ENCODE measurements around the gene DNAJC11. TPM values are rescaled to one million over a fixed set of nuclear protein-coding genes. Genes with fewer than 3 reads are reported as not detected.
"Not testable (repeated sequence)": the region's sequence is repeated elsewhere in the genome, so short reads cannot be mapped to it uniquely, and the experiment has no call there.

The DNAJC11 gene
- total RNA-seq, 6 donors from 2014 or later: 35.9 to 44.0 (median 38.2) TPM

DNA sequence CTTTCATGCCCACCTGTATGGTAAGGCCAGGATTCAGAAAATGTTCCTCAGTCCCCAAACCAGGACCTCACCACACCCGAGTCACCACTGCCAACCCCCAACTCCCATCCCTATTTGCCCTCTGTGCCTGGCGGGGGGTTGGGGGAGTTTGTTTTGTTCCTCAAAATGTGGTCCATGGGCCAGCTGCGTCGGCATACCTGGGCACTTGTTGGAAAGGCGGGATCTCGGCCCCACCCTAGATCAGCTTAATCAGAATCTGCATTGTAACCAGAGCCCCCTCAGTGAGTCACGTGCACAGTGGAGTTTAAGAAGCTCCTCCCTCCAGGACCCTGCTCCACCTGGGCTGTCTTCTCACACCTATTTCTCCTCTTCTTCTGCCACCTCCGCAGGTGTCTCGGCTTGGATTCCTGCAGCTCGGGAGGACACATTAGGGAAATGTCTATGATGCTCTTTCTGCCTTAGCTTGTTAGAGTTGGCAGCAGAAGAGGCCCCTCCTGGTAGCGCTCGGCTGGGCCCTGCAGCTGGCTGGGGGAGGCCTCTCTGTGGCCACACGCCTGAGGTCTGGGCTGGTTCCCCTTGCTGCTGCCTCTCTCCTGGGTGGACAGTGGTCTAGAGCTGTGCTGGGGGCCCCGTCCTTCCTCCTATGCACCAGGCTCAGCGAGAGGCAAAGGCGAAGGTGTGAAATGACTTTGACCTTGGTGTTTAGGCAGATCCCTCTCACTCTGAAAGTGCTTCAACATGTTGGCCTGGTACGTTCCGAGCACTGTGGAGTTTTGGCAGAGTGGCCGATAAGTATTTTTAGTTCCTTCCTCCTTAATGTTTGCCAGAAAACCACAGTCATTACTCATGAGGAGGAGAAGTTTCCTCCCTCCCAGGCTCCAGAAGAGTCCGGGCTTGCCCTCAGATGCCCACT lies 41.8 kb upstream of the DNAJC11 start:
- 15 to 29% methylated on average over 14 to 20 of the region's 20 CpGs for WGBS, 2 donors
- Histone ChIP-seq H3K4me3 (no peak overlapping the region), H3K27ac (peak overlapping the region; percentile 69 to 84 (median 73)), H3K27me3 (no peaks in the 10 kb centered on the region), H3K4me1 (peaks cover 12 to 17% (median 15%) of the 10 kb centered on the region in 4 donors), H3K9me3 (no peaks in the 10 kb centered on the region), H3K36me3 (no peaks in the 10 kb centered on the region)
- peak; percentile 79 to 92 for ATAC-seq (ENCODE audit: low FRiP score in 2 of 2)
- TF ChIP-seq POLR2A (IDR thresholded peaks at IDR 0.05) (no peak), EP300 (IDR thresholded peaks at IDR 0.05) (no peak), POLR2AphosphoS5 (IDR thresholded peaks at IDR 0.05) (no peak)
- TF ChIP-seq, protein P1, sequence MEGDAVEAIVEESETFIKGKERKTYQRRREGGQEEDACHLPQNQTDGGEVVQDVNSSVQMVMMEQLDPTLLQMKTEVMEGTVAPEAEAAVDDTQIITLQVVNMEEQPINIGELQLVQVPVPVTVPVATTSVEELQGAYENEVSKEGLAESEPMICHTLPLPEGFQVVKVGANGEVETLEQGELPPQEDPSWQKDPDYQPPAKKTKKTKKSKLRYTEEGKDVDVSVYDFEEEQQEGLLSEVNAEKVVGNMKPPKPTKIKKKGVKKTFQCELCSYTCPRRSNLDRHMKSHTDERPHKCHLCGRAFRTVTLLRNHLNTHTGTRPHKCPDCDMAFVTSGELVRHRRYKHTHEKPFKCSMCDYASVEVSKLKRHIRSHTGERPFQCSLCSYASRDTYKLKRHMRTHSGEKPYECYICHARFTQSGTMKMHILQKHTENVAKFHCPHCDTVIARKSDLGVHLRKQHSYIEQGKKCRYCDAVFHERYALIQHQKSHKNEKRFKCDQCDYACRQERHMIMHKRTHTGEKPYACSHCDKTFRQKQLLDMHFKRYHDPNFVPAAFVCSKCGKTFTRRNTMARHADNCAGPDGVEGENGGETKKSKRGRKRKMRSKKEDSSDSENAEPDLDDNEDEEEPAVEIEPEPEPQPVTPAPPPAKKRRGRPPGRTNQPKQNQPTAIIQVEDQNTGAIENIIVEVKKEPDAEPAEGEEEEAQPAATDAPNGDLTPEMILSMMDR (IDR thresholded peaks at IDR 0.05): no peak
- DNase-seq: peak; percentile 60 to 80

DNA sequence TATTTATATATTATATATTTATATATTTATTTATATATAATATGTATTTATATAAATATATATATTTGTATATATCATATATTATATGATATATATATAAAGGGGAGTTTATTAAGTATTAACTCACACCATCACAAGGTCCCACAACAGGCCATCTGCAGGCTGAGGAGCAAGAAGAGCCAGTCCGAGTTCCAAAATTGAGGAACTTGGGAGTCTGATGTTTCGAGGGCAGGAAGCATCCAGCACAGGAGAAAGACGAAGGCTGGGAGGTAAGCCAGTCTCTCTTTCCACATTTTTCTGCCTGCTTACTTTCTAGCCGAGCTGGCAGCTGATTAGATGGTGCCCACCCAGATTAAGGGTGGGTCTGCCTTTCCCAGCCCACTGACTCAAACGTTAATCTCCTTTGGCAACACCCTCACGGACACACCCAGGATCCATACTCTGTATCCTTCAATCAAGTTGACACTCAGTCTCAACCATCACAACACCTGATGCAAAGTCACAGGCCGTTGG lies 41.1 kb upstream of the DNAJC11 start:
- peak overlapping the region in 3 of 4 donors; percentile 69 to 84 (median 73) for H3K27ac ChIP-seq
- H3K9me3 ChIP-seq; DNase-seq; H3K27me3 ChIP-seq; H3K4me3 ChIP-seq; ATAC-seq (ENCODE audit: low FRiP score in 2 of 2); H3K36me3 ChIP-seq: not testable (repeated sequence)
- H3K4me1 ChIP-seq: peaks cover 12 to 17% (median 15%) of the 10 kb centered on the region in 4 donors
- WGBS, 2 donors: 66 to 72% methylated on average over 7 of the region's 7 CpGs

DNA sequence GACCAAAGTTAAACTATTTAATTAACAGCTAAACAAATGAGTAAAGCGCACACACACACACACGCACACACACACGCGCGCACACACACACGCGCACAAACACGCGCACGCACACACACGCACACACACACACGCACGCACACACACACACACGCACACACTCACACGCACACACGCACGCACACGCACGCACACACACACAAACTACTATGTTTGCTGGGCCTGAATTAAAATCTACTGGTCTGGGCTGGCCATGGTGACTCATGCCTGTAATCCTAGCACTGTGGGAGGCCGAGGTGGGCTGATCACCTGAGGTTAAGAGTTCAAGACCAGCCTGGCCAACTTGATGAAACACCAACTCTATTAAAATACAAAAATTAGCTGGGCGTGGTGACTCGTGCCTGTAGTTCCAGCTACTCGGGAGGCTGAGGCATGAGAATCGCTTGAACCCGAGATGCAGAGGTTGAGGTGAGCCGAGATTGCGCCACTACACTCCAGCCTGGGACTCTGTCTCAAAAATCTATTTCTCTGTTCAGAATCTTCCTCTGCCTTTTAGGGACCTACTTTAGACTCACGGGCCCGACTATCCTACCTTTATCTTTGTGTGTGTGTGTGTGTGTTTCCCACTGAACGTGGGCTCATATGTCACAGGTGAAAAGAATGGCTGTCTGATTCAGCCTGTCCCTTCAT lies 37.5 kb upstream of the DNAJC11 start:
- 75 to 76% methylated on average over 29 to 30 of the region's 30 CpGs for WGBS, 2 donors
- Histone ChIP-seq H3K36me3 (no peaks in the 10 kb centered on the region), H3K9me3 (no peaks in the 10 kb centered on the region), H3K4me3 (no peak overlapping the region), H3K27me3 (no peaks in the 10 kb centered on the region), H3K27ac (no peak overlapping the region), H3K4me1 (peaks cover 12 to 15% (median 14%) of the 10 kb centered on the region in 4 donors)
- ATAC-seq (ENCODE audit: low FRiP score in 2 of 2) (no peak), DNase-seq (peak in 1 of 2 donors; percentile 58)
- TF ChIP-seq POLR2AphosphoS5 (IDR thresholded peaks at IDR 0.05) (no peak), POLR2A (IDR thresholded peaks at IDR 0.05) (no peak), EP300 (IDR thresholded peaks at IDR 0.05) (no peak)
- TF ChIP-seq, protein P1 (IDR thresholded peaks at IDR 0.05): no peak

DNA sequence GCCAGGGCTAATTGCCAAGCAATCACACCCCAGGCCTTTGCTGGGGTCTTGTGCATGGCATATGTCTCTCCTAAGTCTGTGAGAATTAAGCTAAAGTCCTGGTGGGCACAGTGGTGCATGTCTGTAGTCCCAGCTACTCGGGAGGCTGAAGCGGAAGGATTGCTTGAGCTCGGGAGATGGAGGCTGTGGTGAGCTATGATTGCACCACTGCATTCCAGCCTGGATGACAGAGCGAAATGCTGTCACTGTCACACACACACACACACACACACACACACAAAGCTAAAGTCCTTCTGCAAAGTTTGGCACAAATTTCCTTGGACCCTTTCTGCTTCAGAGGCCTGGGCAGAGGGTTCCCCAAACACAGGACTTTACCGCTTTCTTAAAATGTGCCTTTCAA lies 31.3 kb upstream of the DNAJC11 start:
- no peak overlapping the region for H3K4me3 ChIP-seq

DNA sequence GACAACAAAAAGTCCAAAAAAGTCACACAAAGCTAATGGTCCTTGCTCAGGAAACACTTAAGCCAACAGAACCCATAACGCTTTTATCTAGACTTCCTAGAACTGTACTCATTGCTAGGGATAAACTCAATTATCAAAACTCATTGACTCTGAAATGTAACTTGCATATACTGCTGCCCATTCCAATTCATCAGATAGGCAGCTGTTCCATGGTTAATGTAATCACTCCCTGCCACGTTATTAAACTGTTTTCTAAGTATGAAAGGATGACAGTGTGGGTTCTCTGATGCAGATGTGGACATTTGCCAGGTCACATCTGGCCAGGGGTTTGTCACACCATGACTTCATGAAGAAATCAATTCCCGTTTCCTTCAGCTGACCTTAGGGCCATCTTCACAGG lies 30.3 kb upstream of the DNAJC11 start:
- 66 to 72% methylated on average over 3 of the region's 3 CpGs for WGBS, 2 donors

More for the DNA sequence above, 31.3 kb upstream of the DNAJC11 start:
- no peak for TF ChIP-seq POLR2AphosphoS5 (IDR thresholded peaks at IDR 0.05)
- Histone ChIP-seq H3K27me3 (no peaks in the 10 kb centered on the region), H3K9me3 (no peaks in the 10 kb centered on the region), H3K36me3 (no peaks in the 10 kb centered on the region), H3K4me1 (no peaks in the 10 kb centered on the region), H3K27ac (no peak overlapping the region)
- 85 to 89% methylated on average over 1 to 5 of the region's 5 CpGs for WGBS, 2 donors
- no peak for DNase-seq
- ATAC-seq (ENCODE audit: low FRiP score in 2 of 2): no peak

More for the DNA sequence above, 30.3 kb upstream of the DNAJC11 start:
- H3K4me1 ChIP-seq: no peaks in the 10 kb centered on the region
- H3K27me3 ChIP-seq: no peaks in the 10 kb centered on the region
- ATAC-seq (ENCODE audit: low FRiP score in 2 of 2) (no peak), DNase-seq (no peak)
- H3K4me3 ChIP-seq: no peak overlapping the region
- H3K9me3 ChIP-seq: no peaks in the 10 kb centered on the region
- TF ChIP-seq, protein P1 (IDR thresholded peaks at IDR 0.05): no peak
- no peak for TF ChIP-seq EP300 (IDR thresholded peaks at IDR 0.05)
- no peak for TF ChIP-seq POLR2A (IDR thresholded peaks at IDR 0.05)
- no peak for TF ChIP-seq POLR2AphosphoS5 (IDR thresholded peaks at IDR 0.05)
- no peaks in the 10 kb centered on the region for H3K36me3 ChIP-seq
- no peak overlapping the region for H3K27ac ChIP-seq
